ENCODE measurements around the gene ATF4.
"Not testable (repeated sequence)": the region's sequence is repeated elsewhere in the genome, so short reads cannot be mapped to it uniquely, and the experiment has no call there.

Gene ATF4

GRCh38 chr22:39511226-39511625 lies 9.1 kb upstream of the ATF4 start:
- DNase-seq: no peak

GRCh38 chr22:39512026-39512425 lies 8.3 kb upstream of the ATF4 start:
- no peak for DNase-seq

- DNase-seq: no peak
These were observed 6.6 kb upstream of the ATF4 start for GRCh38 chr22:39513791-39514190.

- DNase-seq: peak; percentile 56
These were observed 5.9 kb upstream of the ATF4 start for GRCh38 chr22:39514373-39514973.

- no peak for DNase-seq
These were observed 4.9 kb upstream of the ATF4 start for GRCh38 chr22:39515266-39516050.

GRCh38 chr22:39517470-39517869 lies 2.9 kb upstream of the ATF4 start:
- DNase-seq: no peak

- DNase-seq: peak; percentile 52
These were observed 2.1 kb upstream of the ATF4 start for GRCh38 chr22:39518144-39518786.

GRCh38 chr22:39518996-39519680 lies 1.2 kb upstream of the ATF4 start:
- DNase-seq: no peak

- peak; percentile 100 for DNase-seq
These were observed 609 bp upstream of the ATF4 start for GRCh38 chr22:39519681-39520225.

GRCh38 chr22:39521106-39521885 lies 934 bp downstream of the ATF4 start:
- not testable (repeated sequence) for DNase-seq

- not testable (repeated sequence) for DNase-seq
These were observed 1.7 kb downstream of the ATF4 start for GRCh38 chr22:39522091-39522490.

- peak; percentile 62 for DNase-seq
These were observed 2.4 kb downstream of the ATF4 start for GRCh38 chr22:39522567-39523300.

- no peak for DNase-seq
These were observed 3.9 kb downstream of the ATF4 start for GRCh38 chr22:39524089-39524752.

GRCh38 chr22:39524753-39525657 lies 4.6 kb downstream of the ATF4 start:
- no peak for DNase-seq

- no peak for DNase-seq
These were observed 5.3 kb downstream of the ATF4 start for GRCh38 chr22:39525658-39525975.

- DNase-seq: no peak
These were observed 6.4 kb downstream of the ATF4 start for GRCh38 chr22:39526736-39527171.

- DNase-seq: no peak
These were observed 7.2 kb downstream of the ATF4 start for GRCh38 chr22:39527481-39527961.

GRCh38 chr22:39528080-39528661 lies 7.8 kb downstream of the ATF4 start:
- no peak for DNase-seq
